K562 (cell line): Measurements from ENCODE around the gene COL8A2. TPM values are rescaled to one million over a fixed set of nuclear protein-coding genes. Genes with fewer than 3 reads are reported as not detected.

ENCODE experiments used
- CEBPZ ChIP-seq: fragments of 150-350 bp; IDR thresholded peaks from 2 replicates; pipeline ENCODE4 v1.6.1; 2014; ENCODE audit warnings: low read depth, mild to moderate bottlenecking, low read length, borderline replicate concordance
- DEAF1 ChIP-seq: fragments of 450-650 bp; formaldehyde crosslinking; IDR thresholded peaks from 2 replicates; pipeline ENCODE4 v1.4.0; 2020; ENCODE audit warnings: mild to moderate bottlenecking, moderate library complexity
- E2F3 ChIP-seq: fragments of 250-450 bp; sonication (Bioruptor Pico); IDR thresholded peaks from 2 replicates; pipeline ENCODE4 v1.4.0; 2020; ENCODE audit warnings: mild to moderate bottlenecking
- HBP1 ChIP-seq: fragments of 450-650 bp; formaldehyde crosslinking; IDR thresholded peaks from 2 replicates; pipeline ENCODE4 v1.4.0; 2022; ENCODE audit warnings: missing genetic modification characterization
- TAF15 ChIP-seq: fragments of 200-400 bp; formaldehyde crosslinking; IDR thresholded peaks from 2 replicates; pipeline ENCODE4 v1.6.1; 2017; ENCODE audit warnings: mild to moderate bottlenecking, low read depth, low read length, moderate library complexity
- ZNF217 ChIP-seq: sonication (generic); formaldehyde crosslinking; IDR thresholded peaks from 2 replicates; pipeline ENCODE4 v1.8.0; 2022; ENCODE audit warnings: mild to moderate bottlenecking, missing genetic modification reagents
- ZNF75A ChIP-seq: fragments of 450-650 bp; formaldehyde crosslinking; IDR thresholded peaks from 2 replicates; pipeline ENCODE4 v1.4.0; 2020; ENCODE audit warnings: mild to moderate bottlenecking
- polyA plus RNA-seq, 8 experiments: library from polyadenylated mRNA; depleted of rRNA in 4 of 8; stranded (reverse) in 5 of 8; unstranded in 3 of 8; fragments of >200 nt; fragmentation: Nextera tagmentation in 2 of 8; fragmentation: Illumina TruSeq in 1 of 8; extraction: Ambion mirVana in 2 of 8; extraction: Trizol in 1 of 8; gene quantifications; 2 replicates each; pipeline versions ENCODE4 v1.2.1 to v1.2.3, GENCODE V29; 2011 to 2014; ENCODE audit warnings: inconsistent platforms in 1 of 8, missing spikeins in 1 of 8
- total RNA-seq, 7 experiments: library from RNA; depleted of rRNA in 6 of 7; stranded (reverse); fragments of >200 nt in 6 of 7; fragmentation: Illumina TruSeq in 2 of 7; extraction: Trizol in 2 of 7; gene quantifications; 2 replicates each; pipeline versions ENCODE4 v1.2.1 to v1.2.3, GENCODE V29; 2011 to 2021; ENCODE audit warnings: low replicate concordance in 1 of 7
- TF ChIP-seq, protein P1 (sequence below): fragments of 450-650 bp; IDR thresholded peaks from 2 replicates; pipeline ENCODE4 v1.6.1; 2017; ENCODE audit warnings: antibody characterized with exemption, mild to moderate bottlenecking
- TF ChIP-seq, protein P2 (sequence below): fragments of 250-450 bp; sonication (Bioruptor Pico); IDR thresholded peaks from 2 replicates; pipeline ENCODE4 v1.5.0; 2021; ENCODE audit warnings: mild to moderate bottlenecking, borderline replicate concordance
- TF ChIP-seq, protein P3 (sequence below), 2 experiments: fragments of 450-650 bp; conservative IDR thresholded peaks; 2 replicates each; pipeline ENCODE4 v1.6.1; 2017; ENCODE audit warnings: mild to moderate bottlenecking in 2 of 2, moderate library complexity in 2 of 2

Gene COL8A2
- total and polyA plus RNA-seq, 9 of the 15 experiments (the other 6 are each of a cell fraction or from before 2014, with no cell fraction given), result 0.03 to 0.14 (median 0.04) TPM; not detected in 5

DNA sequence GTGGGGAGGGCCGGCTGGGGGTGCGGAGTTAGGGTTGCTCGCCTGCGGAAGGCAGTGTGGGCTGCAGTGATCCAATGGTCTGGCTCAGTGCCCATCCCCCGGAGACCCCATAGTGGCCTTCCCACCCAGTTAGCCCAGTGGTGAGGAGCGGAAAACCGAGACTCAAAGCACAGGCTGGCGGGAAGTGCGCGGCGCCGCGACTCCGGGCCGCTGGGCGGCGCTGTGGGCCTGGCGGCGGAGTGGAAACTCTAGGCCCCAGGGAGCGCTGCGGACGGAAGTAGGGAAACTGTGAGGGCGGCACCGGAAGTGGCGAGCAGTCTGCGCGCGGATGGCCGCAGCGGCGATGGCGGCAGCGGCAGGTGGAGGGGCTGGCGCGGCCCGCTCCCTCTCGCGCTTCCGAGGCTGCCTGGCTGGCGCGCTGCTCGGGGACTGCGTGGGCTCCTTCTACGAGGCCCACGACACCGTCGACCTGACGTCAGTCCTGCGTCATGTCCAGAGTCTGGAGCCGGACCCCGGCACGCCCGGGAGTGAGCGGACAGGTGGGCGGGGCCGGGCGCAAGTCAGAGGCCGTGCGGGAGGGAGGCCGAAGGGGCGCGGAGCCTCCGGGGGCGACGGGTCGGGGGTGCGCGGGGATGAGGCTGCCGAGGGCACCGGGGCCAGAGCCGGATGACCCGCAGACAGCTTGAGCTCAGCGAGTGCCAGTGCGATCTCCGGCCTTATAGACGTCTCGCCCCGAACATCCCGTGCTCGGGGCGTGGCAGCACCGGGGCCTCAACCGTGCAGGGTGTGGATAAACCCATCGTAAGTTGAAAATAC is 36.2 kb downstream of the COL8A2 start, which contains the start of gene ADPRS (continued):
- TF ChIP-seq HBP1 (CRISPR knock-in tag), result peak; percentile 19; the same call in 1 of the 2 replicates
- TF ChIP-seq TAF15, result no peak
- TF ChIP-seq, protein P1, sequence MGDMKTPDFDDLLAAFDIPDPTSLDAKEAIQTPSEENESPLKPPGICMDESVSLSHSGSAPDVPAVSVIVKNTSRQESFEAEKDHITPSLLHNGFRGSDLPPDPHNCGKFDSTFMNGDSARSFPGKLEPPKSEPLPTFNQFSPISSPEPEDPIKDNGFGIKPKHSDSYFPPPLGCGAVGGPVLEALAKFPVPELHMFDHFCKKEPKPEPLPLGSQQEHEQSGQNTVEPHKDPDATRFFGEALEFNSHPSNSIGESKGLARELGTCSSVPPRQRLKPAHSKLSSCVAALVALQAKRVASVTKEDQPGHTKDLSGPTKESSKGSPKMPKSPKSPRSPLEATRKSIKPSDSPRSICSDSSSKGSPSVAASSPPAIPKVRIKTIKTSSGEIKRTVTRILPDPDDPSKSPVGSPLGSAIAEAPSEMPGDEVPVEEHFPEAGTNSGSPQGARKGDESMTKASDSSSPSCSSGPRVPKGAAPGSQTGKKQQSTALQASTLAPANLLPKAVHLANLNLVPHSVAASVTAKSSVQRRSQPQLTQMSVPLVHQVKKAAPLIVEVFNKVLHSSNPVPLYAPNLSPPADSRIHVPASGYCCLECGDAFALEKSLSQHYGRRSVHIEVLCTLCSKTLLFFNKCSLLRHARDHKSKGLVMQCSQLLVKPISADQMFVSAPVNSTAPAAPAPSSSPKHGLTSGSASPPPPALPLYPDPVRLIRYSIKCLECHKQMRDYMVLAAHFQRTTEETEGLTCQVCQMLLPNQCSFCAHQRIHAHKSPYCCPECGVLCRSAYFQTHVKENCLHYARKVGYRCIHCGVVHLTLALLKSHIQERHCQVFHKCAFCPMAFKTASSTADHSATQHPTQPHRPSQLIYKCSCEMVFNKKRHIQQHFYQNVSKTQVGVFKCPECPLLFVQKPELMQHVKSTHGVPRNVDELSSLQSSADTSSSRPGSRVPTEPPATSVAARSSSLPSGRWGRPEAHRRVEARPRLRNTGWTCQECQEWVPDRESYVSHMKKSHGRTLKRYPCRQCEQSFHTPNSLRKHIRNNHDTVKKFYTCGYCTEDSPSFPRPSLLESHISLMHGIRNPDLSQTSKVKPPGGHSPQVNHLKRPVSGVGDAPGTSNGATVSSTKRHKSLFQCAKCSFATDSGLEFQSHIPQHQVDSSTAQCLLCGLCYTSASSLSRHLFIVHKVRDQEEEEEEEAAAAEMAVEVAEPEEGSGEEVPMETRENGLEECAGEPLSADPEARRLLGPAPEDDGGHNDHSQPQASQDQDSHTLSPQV, result no peak
- TF ChIP-seq ZNF217 (CRISPR knock-in tag), result no peak
- TF ChIP-seq ZNF75A, result no peak
- TF ChIP-seq E2F3 (CRISPR knock-in tag), result peak; percentile 90
- TF ChIP-seq, protein P2, sequence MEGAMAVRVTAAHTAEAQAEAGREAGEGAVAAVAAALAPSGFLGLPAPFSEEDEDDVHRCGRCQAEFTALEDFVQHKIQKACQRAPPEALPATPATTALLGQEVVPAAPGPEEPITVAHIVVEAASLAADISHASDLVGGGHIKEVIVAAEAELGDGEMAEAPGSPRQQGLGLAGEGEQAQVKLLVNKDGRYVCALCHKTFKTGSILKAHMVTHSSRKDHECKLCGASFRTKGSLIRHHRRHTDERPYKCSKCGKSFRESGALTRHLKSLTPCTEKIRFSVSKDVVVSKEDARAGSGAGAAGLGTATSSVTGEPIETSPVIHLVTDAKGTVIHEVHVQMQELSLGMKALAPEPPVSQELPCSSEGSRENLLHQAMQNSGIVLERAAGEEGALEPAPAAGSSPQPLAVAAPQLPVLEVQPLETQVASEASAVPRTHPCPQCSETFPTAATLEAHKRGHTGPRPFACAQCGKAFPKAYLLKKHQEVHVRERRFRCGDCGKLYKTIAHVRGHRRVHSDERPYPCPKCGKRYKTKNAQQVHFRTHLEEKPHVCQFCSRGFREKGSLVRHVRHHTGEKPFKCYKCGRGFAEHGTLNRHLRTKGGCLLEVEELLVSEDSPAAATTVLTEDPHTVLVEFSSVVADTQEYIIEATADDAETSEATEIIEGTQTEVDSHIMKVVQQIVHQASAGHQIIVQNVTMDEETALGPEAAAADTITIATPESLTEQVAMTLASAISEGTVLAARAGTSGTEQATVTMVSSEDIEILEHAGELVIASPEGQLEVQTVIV (CRISPR knock-in tag), result no peak
- TF ChIP-seq CEBPZ, result no peak
- TF ChIP-seq, protein P3, sequence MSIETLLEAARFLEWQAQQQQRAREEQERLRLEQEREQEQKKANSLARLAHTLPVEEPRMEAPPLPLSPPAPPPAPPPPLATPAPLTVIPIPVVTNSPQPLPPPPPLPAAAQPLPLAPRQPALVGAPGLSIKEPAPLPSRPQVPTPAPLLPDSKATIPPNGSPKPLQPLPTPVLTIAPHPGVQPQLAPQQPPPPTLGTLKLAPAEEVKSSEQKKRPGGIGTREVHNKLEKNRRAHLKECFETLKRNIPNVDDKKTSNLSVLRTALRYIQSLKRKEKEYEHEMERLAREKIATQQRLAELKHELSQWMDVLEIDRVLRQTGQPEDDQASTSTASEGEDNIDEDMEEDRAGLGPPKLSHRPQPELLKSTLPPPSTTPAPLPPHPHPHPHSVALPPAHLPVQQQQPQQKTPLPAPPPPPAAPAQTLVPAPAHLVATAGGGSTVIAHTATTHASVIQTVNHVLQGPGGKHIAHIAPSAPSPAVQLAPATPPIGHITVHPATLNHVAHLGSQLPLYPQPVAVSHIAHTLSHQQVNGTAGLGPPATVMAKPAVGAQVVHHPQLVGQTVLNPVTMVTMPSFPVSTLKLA (conservative IDR thresholded peaks at IDR 0.05), result peak; percentile 93 to 98
- no peak for TF ChIP-seq DEAF1 (CRISPR knock-in tag)
